GDM1 (cell line): ENCODE data around the gene MICAL2.

Source experiments
- DNase-seq: peaks from one replicate; lab custom pipeline; 2025; lab: John Stamatoyannopoulos, UW

The MICAL2 gene

DNA sequence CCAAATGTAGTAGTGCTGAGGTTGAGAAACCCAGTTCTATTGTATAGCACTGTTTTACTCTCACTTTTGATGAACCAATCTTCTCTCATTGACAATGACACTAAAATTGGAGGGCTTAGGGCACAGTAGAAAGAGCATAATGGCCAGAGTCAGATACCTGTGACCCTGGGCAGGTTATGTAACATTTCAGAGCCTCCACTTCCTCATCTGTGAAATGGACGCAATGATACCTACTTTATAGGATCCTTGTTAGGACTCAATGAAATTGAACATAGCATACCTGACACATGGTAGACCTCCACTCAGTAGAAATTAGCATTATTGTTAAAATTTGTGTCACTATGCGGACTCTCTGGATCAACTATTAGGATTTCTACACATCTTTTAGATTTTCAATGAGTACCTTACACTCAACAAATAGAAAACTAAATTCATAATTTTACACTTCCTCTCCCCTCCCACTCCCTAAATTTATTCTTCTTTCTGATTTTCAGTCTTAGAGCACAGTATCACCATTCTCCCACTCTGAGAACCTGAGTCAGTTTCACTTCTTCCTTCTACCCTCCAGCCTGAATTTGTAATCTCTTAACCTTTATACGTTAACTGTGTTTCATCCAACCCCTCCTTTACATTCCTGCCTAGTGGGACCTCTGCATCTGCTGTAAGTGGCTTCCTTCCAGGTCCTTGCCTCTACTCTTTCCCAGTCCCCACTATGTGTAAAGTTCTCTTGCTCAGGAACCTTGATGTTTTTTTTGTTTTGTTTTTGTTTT lies 78.3 kb downstream of the MICAL2 start:
- DNase-seq: no peak

DNA sequence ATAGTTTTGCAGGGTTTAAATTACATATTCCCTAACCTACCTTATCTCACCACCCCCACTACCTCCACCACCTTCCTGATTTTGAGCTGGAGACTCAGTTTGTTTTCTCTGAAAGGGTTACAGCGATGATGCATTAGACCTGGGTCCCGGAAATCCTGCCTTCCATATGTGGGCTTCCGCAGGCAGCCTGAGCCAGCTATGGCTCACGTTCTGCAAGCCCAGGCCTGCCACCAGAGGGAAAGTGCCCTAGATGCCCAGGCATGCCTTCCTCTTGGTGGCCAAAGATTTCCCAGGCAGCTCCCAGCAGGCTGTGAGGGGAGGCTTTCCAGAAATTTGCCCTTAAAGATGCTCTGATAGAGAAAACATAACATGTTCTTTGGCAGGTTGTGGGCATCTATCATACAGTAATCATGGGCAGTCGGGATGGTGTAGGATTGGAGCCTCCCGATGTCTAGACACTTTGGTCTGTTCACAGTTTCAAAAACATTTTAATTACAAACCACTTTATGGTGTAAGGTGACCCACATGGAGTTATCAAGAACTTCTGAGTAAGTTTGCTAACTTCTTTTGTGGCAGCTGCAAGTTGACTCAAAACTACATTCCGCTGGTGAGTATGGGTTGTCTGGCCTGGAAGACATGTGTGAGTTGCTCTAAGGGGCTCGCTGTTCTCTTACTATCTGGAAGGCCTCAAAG lies 79.3 kb downstream of the MICAL2 start:
- no peak for DNase-seq

DNA sequence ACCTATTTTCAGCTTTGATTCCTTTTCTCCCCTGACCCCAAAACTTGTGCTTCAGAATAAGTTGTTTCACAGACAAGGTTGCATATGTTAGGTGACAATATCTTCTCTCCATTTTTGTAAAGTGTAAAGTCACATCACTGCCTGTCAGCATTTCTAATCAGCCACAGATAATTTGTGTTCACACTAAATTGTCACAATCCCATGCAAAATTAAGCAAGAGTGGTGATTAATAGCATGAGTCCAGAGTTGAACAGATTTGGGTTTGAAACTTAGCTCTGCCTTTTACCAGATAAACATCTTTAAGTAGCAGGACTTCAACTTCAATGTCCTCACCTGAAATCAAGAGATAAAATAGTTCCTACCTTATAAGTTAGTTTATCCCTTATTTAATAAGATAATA lies 80.1 kb downstream of the MICAL2 start:
- DNase-seq: no peak

DNA sequence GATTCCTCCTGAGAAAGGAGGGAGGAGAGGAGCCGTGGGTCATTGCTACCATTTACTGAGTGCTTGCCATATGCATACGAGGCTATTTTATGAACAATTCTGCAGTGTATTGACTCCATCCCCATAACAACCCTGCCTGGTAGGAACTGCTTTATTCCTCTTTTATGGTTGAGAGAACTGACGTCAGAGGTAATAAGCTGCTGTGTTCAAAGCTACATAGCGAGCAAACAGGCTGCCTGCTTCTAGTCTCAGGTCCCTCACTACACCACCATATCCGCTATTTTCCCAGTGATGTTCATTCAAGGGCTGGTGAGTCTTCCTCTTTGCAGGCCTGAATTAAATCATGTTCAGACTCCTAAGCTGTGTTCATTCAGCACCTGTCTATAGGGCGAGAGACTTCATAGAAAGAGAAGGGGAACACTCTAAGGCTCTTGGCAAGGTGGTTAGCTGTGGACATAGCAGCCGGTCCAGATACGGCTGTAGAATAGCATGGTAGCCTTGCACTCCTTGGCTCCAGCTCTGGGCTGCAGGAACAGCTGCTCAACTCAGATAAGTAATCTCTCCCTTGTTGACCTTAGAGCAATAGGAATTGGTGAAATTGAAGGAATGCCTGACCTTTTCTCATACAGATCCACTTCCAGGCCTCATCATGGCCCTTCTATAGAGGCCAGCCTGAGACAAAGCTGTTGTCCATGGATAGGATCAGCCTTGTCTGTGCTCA lies 82.6 kb downstream of the MICAL2 start:
- DNase-seq: no peak

DNA sequence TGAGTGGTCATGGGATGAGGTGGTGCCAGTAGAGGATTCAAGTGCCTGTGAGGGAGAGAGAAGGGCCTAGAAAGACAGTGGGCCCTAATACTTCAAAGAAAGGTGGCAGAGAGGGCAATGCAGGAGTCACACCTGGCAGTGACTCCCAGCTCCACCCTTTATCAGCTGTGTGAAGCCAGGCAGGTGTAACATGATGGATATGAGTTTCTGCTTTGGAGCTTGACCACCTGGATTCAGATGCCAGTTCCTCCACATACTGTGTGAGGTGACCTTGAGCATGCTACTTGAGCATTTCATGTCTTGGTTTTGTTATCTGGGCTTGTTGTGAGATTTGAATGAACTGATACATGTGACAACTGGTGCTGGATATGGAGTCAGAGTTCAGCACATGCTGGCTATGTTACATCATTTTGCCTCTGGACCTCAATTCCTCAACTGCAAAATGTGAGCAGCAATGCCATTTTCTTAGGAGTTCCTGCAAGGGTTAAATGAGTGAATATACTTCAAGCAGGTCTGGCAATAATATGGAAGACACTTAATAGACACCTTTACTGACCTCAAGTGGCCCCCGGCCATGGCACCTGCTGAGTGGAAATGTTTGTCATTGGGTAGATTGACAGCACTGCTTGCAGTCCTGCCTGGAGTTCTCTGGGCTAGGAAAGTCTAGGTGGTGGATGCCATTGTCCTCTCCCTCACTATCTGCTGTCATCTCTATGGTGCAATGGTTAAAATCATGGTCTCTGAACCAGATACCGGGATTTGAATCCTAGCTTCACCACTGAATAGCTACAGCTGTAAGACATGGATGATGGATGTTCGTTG lies 83.3 kb downstream of the MICAL2 start:
- DNase-seq: no peak

- DNase-seq: peak; percentile 69
These were observed 85.4 kb downstream of the MICAL2 start for GRCh38 chr11:12195768-12196167.

- no peak for DNase-seq
These were observed 85.9 kb downstream of the MICAL2 start for GRCh38 chr11:12196308-12196707.

GRCh38 chr11:12196872-12197271 lies 86.5 kb downstream of the MICAL2 start:
- DNase-seq: no peak

- DNase-seq: no peak
These were observed 88.1 kb downstream of the MICAL2 start for GRCh38 chr11:12198251-12199222.

DNA sequence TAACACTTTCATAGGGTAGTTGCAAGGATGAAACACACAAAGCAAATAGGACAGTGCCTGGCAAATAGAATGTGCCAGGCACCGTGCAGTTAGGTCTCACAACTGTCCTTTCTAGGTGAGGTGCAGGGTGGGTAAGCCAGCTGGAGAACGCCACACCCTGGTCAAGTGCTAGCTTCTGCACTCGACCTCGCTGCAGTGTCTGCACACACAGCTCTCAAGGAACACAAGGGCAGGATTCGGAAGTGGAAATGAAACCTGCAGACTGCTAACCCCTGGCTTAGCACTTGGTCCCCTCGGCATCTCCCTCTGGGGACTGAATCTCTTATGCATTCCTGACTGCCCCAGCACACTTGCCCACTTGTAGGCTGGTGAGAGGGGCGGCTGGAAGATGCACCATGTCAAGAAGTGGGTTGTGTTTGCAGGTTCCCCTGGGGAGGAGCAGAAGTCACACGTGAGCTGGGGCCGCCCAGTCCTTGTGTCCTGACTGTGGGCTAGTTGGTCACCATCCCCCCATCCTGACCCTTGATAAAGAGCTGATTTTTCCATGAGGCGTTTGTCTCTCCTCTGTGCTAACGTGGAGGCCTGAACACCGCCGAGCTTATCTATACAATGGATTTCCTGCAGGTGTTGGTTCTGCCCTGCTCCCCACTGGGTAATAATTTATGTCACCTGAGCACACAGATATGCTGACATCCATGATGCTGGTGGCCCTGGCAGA lies 89.0 kb downstream of the MICAL2 start:
- DNase-seq: no peak

DNA sequence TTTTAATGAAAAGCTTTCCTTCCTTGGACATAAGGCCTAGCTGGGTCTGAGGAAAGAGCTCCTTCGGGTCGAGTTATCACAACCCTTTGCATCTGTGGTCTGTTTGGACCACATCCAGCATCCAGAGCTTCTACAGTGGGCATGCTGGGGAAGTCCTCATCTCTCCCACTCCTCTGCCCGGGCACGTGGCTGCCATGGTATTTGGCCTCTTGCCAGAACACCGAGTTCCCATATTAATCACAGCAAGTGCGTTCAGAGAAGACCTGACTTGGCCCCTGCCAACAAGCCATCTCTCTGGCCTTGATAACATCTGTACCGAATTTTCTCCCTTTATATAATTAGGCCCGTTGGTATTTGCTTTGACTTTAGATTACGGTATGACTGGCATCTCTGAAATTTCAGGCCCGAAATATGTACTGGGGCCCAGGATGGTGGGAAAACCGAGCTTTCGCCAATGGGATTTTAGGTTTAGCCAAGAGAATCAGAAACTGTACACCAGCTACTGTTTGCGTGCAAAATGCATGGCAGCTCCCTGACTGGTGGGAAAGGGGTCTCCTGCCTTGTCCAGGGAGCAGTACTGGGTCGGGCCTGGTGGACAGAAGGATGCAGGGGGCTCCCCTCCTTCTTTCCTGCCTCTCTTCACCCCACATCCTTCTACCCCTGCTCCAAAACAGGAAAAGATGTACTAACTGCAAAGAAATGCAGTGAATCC lies 90.0 kb downstream of the MICAL2 start:
- DNase-seq: no peak

DNA sequence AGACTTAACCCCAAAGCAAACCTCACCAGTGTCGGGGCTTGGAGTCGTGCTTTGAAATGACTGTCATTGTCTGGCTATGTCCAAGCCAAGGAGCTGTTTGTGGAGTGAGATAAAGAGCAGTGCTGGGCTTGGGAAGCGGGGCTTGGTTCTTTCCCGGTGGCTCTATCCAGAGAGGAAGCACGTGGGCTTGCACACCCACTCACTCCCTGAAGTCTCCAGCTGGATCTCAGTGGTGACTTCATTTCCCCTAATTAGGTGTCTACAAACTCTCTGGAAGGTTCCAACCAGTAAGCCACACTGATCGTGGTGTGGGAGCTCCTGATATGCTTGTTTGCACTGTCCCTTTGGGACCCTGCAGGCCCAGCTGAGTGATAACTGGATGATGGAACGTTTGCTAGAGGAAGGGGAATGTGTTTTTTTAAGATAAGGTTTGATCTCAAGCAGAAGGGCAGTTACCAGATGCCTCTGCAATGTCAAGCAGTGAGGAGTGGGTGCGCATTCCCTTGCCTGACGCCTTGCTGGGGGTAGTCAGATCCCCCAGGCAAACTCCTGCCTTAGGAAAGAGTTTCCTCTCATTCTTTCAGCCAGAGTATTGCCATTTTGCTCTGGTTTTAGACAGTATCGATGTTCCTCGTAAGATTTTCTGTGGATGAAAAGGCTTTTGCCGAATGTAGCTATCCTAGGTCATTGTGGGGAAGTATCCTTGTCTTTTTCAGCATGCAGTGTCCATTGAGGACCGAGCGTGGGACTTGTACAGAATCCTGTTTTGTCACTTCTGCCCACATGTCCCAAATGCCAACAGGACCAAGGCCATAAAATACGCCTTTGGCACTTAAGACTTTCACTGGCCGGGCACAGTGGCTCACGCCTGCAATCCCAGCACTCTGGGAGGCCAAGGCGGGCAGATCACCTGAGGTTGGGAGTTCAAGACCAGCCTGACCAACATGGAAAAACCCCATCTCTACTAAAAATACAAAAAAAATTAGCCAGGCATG lies 90.9 kb downstream of the MICAL2 start:
- no peak for DNase-seq

GRCh38 chr11:12202661-12203310 lies 92.4 kb downstream of the MICAL2 start:
- DNase-seq: no peak

DNA sequence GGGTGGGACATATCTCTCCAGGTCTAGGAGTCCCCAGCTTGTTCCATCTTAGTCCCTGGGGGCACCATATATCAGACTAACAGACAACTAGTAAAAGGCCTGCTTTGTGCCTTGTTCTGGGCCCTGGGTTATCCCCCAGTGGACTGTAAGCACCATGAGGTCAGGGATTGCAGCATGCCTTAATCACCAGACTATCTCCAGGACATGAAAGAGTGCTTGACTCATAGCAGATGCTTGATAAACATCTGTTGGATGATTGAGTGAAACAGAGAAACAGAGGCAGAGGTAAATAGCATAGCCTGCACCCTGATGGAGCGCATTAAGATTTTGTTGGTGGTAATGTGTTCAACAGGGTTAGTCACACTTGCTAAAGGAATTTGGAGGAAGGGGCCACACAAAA lies 94.1 kb downstream of the MICAL2 start:
- DNase-seq: no peak

GRCh38 chr11:12205330-12205729 lies 94.9 kb downstream of the MICAL2 start:
- no peak for DNase-seq

- DNase-seq: no peak
These were observed 96.1 kb downstream of the MICAL2 start for GRCh38 chr11:12206529-12206928.

DNA sequence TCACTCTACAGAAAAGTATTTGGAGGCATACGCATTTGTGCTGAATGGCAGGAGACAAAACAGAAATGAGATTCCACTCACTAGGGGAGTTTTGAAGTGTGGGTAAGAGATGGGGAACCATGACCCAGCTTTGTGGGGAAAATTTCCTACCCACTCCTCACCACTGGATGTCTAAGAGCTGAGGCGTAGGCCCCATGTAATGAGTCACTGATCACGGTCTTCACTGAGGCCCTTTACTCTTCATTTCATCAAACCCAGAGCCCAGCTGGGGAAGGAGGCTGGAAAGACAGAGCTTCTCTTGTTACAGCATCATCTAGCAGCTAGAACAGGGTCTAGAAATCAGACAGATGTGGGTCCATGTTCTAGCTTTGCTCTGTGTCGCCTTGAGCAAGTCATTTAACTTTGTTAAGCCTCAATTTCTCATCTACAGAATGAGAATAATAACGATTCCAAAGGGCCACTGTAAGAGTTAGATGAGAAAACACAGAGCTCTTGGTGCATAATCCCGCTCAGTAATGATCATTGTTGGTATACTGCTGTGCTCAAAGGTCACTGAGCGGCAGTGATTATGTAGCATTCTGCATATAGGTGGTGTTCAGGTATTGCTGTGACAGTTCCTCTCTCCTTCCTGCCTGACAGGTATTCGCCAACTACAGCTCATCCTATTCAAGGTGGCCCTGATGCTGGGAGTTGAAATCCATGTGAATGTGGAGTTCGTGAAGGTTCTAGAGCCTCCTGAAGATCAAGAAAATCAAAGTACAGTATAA lies 97.2 kb downstream of the MICAL2 start:
- DNase-seq: no peak
